H1 (cell line): ENCODE data around the gene ADARB2. TPM values are rescaled to one million over a fixed set of nuclear protein-coding genes. Genes with fewer than 3 reads are reported as not detected.

Source experiments
- ATF2 ChIP-seq: IDR thresholded peaks from 2 replicates; pipeline ENCODE4 v1.6.1; 2012; ENCODE audit warnings: low read length, inconsistent platforms
- CHD1 ChIP-seq: IDR thresholded peaks from 2 replicates; pipeline ENCODE4 v1.6.1; 2012; ENCODE audit warnings: low read depth, low read length, improper control_type of control experiment
- NRF1 ChIP-seq: IDR thresholded peaks from 2 replicates; pipeline ENCODE4 v1.6.1; 2011; ENCODE audit warnings: mild to moderate bottlenecking, low read depth, low read length, improper control_type of control experiment
- RFX5 ChIP-seq: IDR thresholded peaks from 2 replicates; pipeline ENCODE4 v1.6.1; 2011; ENCODE audit warnings: low read depth, low read length, improper control_type of control experiment, borderline replicate concordance
- RNF2 ChIP-seq: fragments of 200-900, 300-1000 bp; sonication (generic); IDR thresholded peaks from 2 replicates; pipeline ENCODE4 v1.7.1; 2016; ENCODE audit warnings: borderline replicate concordance, low read depth, mild to moderate bottlenecking, antibody characterized with exemption, low read length; ENCODE audit not compliant: poor library complexity, severe bottlenecking; ENCODE audit errors: missing control alignments
- polyA plus RNA-seq, 7 experiments: library from polyadenylated mRNA; depleted of rRNA in 3 of 7; stranded (reverse) in 5 of 7; unstranded in 2 of 7; fragments of >200 nt in 5 of 7; fragments of 200-250 nt in 2 of 7; gene quantifications; 1 replicate in 5 of 7; 2 replicates in 1 of 7; 4 replicates in 1 of 7; pipeline versions ENCODE4 v1.2.1 to v1.2.3, GENCODE V29; 2011 to 2013; ENCODE audit warnings: missing spikeins in 2 of 7, mixed read lengths in 2 of 7
- total RNA-seq: library from RNA; stranded (reverse); fragmentation: NEBNext Ultra II Directional; extraction: Animal tissue kit (Norgen Biotek cat#: 25700); gene quantifications from 2 replicates; pipeline ENCODE4 v1.2.1, GENCODE V29; 2021

The ADARB2 gene
- total and polyA plus RNA-seq, 2 of the 8 experiments (the other 6 are each of a cell fraction or from before 2014, with no cell fraction given): 2.2 to 2.8 TPM

- TF ChIP-seq RNF2: no peak
- no peak for TF ChIP-seq NRF1
- TF ChIP-seq CHD1: no peak
- no peak for TF ChIP-seq ATF2
- TF ChIP-seq RFX5: no peak
Observed at GRCh38 chr10:1418031-1418550, 319.2 kb downstream of the ADARB2 start (continued).
